GM08714 (cell line): ENCODE measurements around the gene THRSP.
"Not testable (repeated sequence)": the region's sequence is repeated elsewhere in the genome, so short reads cannot be mapped to it uniquely, and the experiment has no call there.

Source experiments
- H3K4me3 ChIP-seq: fragments of 200-500 bp; sonication (Bioruptor generic); 2 replicates; pipeline ENCODE4 v1.5.1; 2014; ENCODE audit warnings: mild to moderate bottlenecking, low read length, inconsistent platforms
- ZNF274 ChIP-seq: IDR thresholded peaks from 2 replicates; pipeline ENCODE4 v1.6.1; 2012; ENCODE audit warnings: mild to moderate bottlenecking, low read depth, low read length

Gene THRSP, protein sequence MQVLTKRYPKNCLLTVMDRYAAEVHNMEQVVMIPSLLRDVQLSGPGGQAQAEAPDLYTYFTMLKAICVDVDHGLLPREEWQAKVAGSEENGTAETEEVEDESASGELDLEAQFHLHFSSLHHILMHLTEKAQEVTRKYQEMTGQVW

DNA sequence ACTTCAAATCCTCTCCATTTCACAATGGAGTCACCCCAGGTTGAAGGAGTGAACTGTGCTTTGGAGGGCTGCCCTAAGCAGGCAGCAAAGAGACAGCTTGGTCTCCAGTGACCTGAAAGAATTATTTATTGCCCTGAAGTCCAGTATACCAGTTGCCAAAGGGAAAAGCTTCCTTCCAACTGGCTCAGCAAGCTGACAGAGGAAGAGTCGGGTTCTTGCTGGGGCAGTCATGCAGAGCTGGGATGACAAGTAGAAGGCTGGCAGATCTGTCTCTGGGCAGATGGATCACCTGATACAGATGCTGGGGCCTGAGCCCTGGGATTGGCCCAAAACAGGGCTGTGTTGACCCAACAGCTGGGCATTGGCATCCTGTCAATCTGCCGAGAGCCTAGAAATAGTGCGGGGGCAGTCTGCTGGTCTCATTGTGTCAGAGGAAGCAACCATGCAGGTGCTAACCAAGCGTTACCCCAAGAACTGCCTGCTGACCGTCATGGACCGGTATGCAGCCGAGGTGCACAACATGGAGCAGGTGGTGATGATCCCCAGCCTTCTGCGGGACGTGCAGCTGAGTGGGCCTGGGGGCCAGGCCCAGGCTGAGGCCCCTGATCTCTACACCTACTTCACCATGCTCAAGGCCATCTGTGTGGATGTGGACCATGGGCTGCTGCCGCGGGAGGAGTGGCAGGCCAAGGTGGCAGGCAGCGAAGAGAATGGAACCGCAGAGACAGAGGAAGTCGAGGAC is at the start of gene THRSP:
Gene THRSP, plus strand, starts transcription at position 422 of the 742 bp plus-strand sequence. Its CDS starts 21 bp downstream, at position 443.
- H3K4me3 ChIP-seq: no peak within 1 kb of the TSS
- no peak for TF ChIP-seq ZNF274

- H3K4me3 ChIP-seq: not testable (repeated sequence)
These were observed 48.6 kb upstream of the THRSP start for GRCh38 chr11:78014937-78015520.

GRCh38 chr11:78015878-78016277 is 47.8 kb upstream of the THRSP start:
- H3K4me3 ChIP-seq: no peak overlapping the region
- no peak for TF ChIP-seq ZNF274

DNA sequence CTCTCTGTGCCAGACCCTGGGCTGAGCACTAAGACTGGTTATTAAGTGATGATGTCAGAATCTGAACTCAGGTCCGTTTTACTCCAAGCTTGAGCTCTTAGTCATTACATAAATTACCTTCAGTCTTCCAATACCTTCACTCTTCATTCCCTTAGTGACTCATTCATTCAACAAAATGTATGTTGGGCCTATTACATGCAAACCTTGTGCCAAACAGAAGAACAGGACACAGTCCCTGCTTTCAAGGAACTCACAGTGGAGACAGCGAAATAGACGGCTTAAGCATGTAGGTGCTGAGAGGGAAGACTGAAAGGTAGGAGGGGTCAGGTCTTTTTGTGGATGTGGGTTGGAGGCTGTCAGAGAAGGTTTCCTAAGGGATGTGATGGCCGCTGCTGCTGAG is 43.9 kb upstream of the THRSP start:
- no peak for TF ChIP-seq ZNF274

DNA sequence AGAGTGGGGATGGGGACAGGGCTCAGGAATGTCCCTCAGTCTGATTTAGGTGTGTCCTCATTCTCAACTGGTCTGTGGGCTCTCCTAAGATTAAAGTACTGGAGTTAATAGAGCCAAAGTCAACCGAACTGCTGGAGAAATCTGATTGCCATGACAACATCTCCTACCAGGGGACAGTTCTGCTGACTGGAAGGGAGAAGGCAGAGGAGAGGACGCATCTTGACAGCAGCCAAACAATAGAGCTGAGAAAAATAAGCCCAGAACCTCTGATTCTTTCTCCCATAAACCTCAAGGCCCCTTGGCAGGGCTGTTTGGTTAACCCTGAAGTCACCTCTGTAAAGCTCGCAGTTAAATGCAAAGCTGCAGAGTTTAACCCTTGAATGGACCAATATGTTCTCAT is 43.4 kb upstream of the THRSP start:
- TF ChIP-seq ZNF274: no peak
- H3K4me3 ChIP-seq: no peak overlapping the region

More for the DNA sequence above, 43.9 kb upstream of the THRSP start:
- H3K4me3 ChIP-seq: no peak overlapping the region

DNA sequence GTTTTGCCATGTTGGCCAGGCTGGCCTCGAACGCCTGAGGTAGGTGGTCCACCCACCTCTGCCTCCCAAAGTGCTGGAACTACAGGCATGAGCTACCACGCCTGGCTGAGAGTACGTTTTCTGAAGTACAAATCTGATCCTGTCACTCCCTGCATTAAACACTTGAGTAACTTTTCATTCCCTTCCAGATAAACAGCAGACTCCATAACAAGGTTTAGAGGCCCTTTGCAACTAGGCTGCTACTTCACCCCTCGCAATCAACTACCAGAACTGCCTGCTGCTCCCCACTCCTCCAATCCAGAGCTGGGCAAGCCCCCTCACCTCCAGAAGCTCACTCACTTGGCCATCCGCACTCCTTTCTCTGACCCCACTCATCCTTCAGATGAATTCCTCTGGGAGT is 42.0 kb upstream of the THRSP start:
- H3K4me3 ChIP-seq: no peak overlapping the region
- TF ChIP-seq ZNF274: no peak

- TF ChIP-seq ZNF274: no peak
- no peak within 1 kb of the TSS for H3K4me3 ChIP-seq
These were observed 41.0 kb upstream of the THRSP start, which contains the start of gene KCTD14 for GRCh38 chr11:78022397-78023396. KCTD14 (minus strand) TSS chr11:78023276; CDS start chr11:78023249, 27 bp downstream.

- no peak overlapping the region for H3K4me3 ChIP-seq
These were observed 40.2 kb upstream of the THRSP start for GRCh38 chr11:78023426-78023825.

DNA sequence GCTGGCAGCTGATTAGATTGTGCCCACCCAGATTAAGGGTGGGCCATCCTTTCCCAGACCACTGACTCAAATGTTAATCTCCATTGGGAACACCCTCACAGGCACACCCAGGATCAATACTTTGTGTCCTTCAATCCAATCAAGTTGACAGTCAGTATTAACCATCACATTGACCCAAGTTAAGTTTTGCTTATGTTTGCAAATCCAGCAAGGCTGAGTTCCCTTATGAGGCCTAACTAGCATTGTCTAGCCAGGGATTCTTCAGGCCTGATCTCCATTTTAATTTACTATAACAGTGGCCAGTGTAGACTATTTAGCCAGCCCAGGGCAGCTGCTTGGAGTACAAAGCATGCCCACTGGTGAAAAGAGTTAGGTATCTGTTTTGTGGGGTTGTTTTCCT is 38.3 kb upstream of the THRSP start:
- TF ChIP-seq ZNF274: no peak
- no peak overlapping the region for H3K4me3 ChIP-seq

More at GRCh38 chr11:78023426-78023825, 40.2 kb upstream of the THRSP start:
- TF ChIP-seq ZNF274: no peak

GRCh38 chr11:78027759-78028158 is 35.9 kb upstream of the THRSP start:
- no peak for TF ChIP-seq ZNF274
- H3K4me3 ChIP-seq: no peak overlapping the region

- not testable (repeated sequence) for H3K4me3 ChIP-seq
These were observed 35.2 kb upstream of the THRSP start for GRCh38 chr11:78028423-78028822.

DNA sequence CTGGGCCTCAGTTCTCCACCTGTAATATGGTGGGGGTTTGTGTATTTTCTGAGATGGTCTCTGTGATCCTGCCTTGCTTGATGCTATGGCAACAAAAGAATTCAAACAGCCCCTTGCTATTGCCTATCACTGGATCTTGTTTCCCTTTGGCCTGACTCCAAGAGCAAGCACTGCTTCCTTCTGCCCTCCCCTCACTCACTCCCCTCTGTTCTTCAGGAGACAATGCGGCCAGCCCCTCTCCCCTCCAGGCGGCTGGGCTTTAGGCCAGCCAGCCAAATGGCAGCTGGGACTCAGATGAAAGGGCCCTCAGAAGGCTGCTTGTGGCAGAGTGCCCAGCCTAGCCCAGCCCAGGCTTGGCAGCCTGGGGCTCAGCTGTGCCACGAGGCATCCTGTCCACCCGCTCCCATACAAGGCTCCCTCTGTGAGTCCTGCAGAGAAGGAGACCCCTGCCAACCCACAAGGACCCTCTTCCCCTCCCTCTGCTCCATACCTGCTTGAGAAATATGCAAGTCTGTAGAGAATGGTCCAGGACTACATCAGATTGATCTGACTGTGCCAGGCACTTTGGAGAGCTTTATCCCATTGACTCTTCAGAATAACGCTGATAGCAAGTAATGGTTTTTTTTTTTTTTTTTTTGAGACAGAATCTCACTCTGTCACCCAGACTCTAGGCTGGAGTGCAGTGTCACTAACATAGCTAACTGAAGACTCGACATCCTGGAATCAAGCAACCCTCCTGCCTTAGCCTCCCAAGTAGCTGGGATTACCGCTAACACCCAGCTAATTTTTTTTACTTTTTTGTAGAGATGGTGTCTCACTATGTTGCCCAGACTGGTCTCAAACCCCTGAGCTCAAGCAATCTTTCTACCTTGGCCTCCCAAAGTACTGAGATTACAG is 33.0 kb upstream of the THRSP start:
- no peak for TF ChIP-seq ZNF274
- no peak overlapping the region for H3K4me3 ChIP-seq

GRCh38 chr11:78031629-78032028 is 32.0 kb upstream of the THRSP start:
- TF ChIP-seq ZNF274: no peak
- H3K4me3 ChIP-seq: no peak overlapping the region
